OCI-LY7 (cell line): ENCODE measurements around the gene PRSS8. TPM values are rescaled to one million over a fixed set of nuclear protein-coding genes. Genes with fewer than 3 reads are reported as not detected.
"Not testable (repeated sequence)": the region's sequence is repeated elsewhere in the genome, so short reads cannot be mapped to it uniquely, and the experiment has no call there.

Source experiments
- BruUV-seq: library from RNA; stranded (reverse); fragments of 400-500 nt; replicated peaks from 2 replicates; lab custom pipeline; 2021; lab: Mats Ljungman, UMichigan
- CTCF ChIA-PET: fragments of 300-600 bp; sonication (Branson Sonifier 250); formaldehyde crosslinking; loops from one replicate; lab custom pipeline; 2022; ENCODE audit warnings: antibody characterized with exemption; ENCODE audit not compliant: unreplicated experiment; lab: Charles Lee
- POLR2A ChIA-PET: fragments of 300-600 bp; sonication (Branson Sonifier 250); formaldehyde crosslinking; loops from one replicate; lab custom pipeline; 2022; ENCODE audit warnings: antibody characterized with exemption; lab: Charles Lee
- DNase-seq: peaks from one replicate; pipeline ENCODE4 v3.0.0-alpha.2; 2015; ENCODE audit warnings: low spot score
- H2AFZ ChIP-seq: fragments of 200-600 bp; sonication (generic), shearing (Covaris generic); 2 replicates; pipeline ENCODE4 v1.6.1; 2014; ENCODE audit warnings: mild to moderate bottlenecking, antibody characterized with exemption, low read length, moderate library complexity
- H3K27ac ChIP-seq: fragments of 200-600 bp; sonication (generic); 2 replicates; pipeline ENCODE4 v1.5.1; 2014; ENCODE audit warnings: mixed run types, low read depth, mild to moderate bottlenecking, moderate library complexity, low read length, inconsistent platforms; ENCODE audit not compliant: poor library complexity, severe bottlenecking
- H3K36me3 ChIP-seq: fragments of 200-600 bp; sonication (generic); 2 replicates; pipeline ENCODE4 v1.6.1; 2014; ENCODE audit warnings: mild to moderate bottlenecking, antibody characterized with exemption, low read length, moderate library complexity, mixed read lengths; ENCODE audit not compliant: insufficient read depth
- H3K4me1 ChIP-seq: fragments of 200-600 bp; sonication (generic); 2 replicates; pipeline ENCODE4 v1.5.1; 2014; ENCODE audit warnings: mild to moderate bottlenecking, low read length; ENCODE audit not compliant: insufficient read depth, poor library complexity, severe bottlenecking
- H3K4me2 ChIP-seq: fragments of 200-600 bp; sonication (generic); 2 replicates; pipeline ENCODE4 v1.6.1; 2014; ENCODE audit warnings: mild to moderate bottlenecking, low read length
- H3K4me3 ChIP-seq: fragments of 200-600 bp; sonication (generic); 2 replicates; pipeline ENCODE4 v1.5.1; 2014; ENCODE audit warnings: mild to moderate bottlenecking, low read depth, low read length; ENCODE audit not compliant: poor library complexity, severe bottlenecking
- H3K79me2 ChIP-seq: fragments of 200-600 bp; sonication (generic); 2 replicates; pipeline ENCODE4 v1.6.1; 2016; ENCODE audit warnings: low read depth, mild to moderate bottlenecking, low read length, moderate library complexity, mixed read lengths; ENCODE audit not compliant: insufficient read depth
- H3K9me2 ChIP-seq: fragments of 200-600 bp; sonication (generic); 2 replicates; pipeline ENCODE4 v1.6.1; 2016; ENCODE audit warnings: mild to moderate bottlenecking, low read length, mixed read lengths; ENCODE audit not compliant: insufficient read depth
- H3K9me3 ChIP-seq: fragments of 200-600 bp; sonication (generic); 2 replicates; pipeline ENCODE4 v1.6.1; 2014; ENCODE audit warnings: mild to moderate bottlenecking, mixed run types, low read length, mixed read lengths
- H4K20me1 ChIP-seq: fragments of 200-600 bp; sonication (generic); 2 replicates; pipeline ENCODE4 v1.6.1; 2014; ENCODE audit warnings: mild to moderate bottlenecking, antibody characterized with exemption, low read length, moderate library complexity, mixed read lengths; ENCODE audit not compliant: insufficient read depth
- CTCF ChIP-seq: fragments of 200-600 bp; sonication (generic); conservative IDR thresholded peaks from 2 replicates; pipeline ENCODE4 v1.5.1; 2014; ENCODE audit warnings: mild to moderate bottlenecking, antibody characterized with exemption, low read length, moderate library complexity, mixed read lengths
- EZH2phosphoT487 ChIP-seq: fragments of 200-600 bp; sonication (generic); IDR thresholded peaks from 2 replicates; pipeline ENCODE4 v1.6.1; 2018; ENCODE audit warnings: low read depth, borderline replicate concordance, mild to moderate bottlenecking, mixed run types, antibody characterized with exemption, low read length, moderate library complexity, mixed read lengths
- intact Hi-C: fragments of 100-400 bp; cut with micrococcal nuclease; formaldehyde crosslinking; loops from one replicate; pipeline ENCODE4 v1.10.0; 2022; ENCODE audit not compliant: unreplicated experiment
- total RNA-seq, 2 experiments: library from RNA; depleted of rRNA in 1 of 2; stranded (reverse); fragments of >200 nt in 1 of 2; shearing (Covaris generic) in 1 of 2; gene quantifications; 2 replicates each; pipeline ENCODE4 v1.2.3, GENCODE V29; 2014 to 2022

Gene PRSS8
- total RNA-seq, 2 experiments from 2014 or later: not detected

- Histone ChIP-seq H3K79me2 (no peaks in the 10 kb centered on the region), H2AFZ (no peak overlapping the region), H3K27ac (no peak overlapping the region), H3K4me1 (no peaks in the 10 kb centered on the region), H3K9me2 (no peaks in the 10 kb centered on the region), H3K36me3 (no peaks in the 10 kb centered on the region), H3K4me3 (no peak overlapping the region), H4K20me1 (no peaks in the 10 kb centered on the region), H3K4me2 (no peak overlapping the region), H3K9me3 (no peaks in the 10 kb centered on the region)
- intact Hi-C loops: no loop called here
- no peak for DNase-seq
- ChIA-PET POLR2A (no interaction called here), CTCF (no interaction called here)
- TF ChIP-seq CTCF (no peak), EZH2phosphoT487 (no peak)
- no TSS peak for BruUV-seq
Observed at GRCh38 chr16:31168848-31169247, 33.3 kb upstream of the PRSS8 start.

- intact Hi-C loops: no loop called here
- no peak overlapping the region for H3K4me2 ChIP-seq
- H3K79me2 ChIP-seq: no peaks in the 10 kb centered on the region
- DNase-seq: no peak
- H3K27ac ChIP-seq: no peak overlapping the region
- H3K4me3 ChIP-seq: no peak overlapping the region
- no peak overlapping the region for H2AFZ ChIP-seq
- H4K20me1 ChIP-seq: no peaks in the 10 kb centered on the region
- no peaks in the 10 kb centered on the region for H3K9me2 ChIP-seq
- BruUV-seq: no TSS peak
- TF ChIP-seq EZH2phosphoT487 (no peak), CTCF (no peak)
- H3K36me3 ChIP-seq: no peaks in the 10 kb centered on the region
- no peaks in the 10 kb centered on the region for H3K4me1 ChIP-seq
- POLR2A ChIA-PET: no interaction called here
- H3K9me3 ChIP-seq: no peaks in the 10 kb centered on the region
- CTCF ChIA-PET: no interaction called here
Observed at GRCh38 chr16:31167315-31167714, 31.8 kb upstream of the PRSS8 start.

- no peak overlapping the region for H3K27ac ChIP-seq
- TF ChIP-seq EZH2phosphoT487: no peak
- no peak for TF ChIP-seq CTCF
- intact Hi-C loops: no loop called here
- H3K36me3 ChIP-seq: no peaks in the 10 kb centered on the region
- BruUV-seq: no TSS peak
- ChIA-PET CTCF (no interaction called here), POLR2A (interaction anchor here (1.0 kb wide), 1 partner anchor 20 kb away, joined by 6 read pairs; no protein-coding TSS in a partner anchor)
- H3K9me3 ChIP-seq: no peaks in the 10 kb centered on the region
- H2AFZ ChIP-seq: no peak overlapping the region
- H3K79me2 ChIP-seq: no peaks in the 10 kb centered on the region
- no peak overlapping the region for H3K4me2 ChIP-seq
- no peak overlapping the region for H3K4me3 ChIP-seq
- no peak for DNase-seq
- no peaks in the 10 kb centered on the region for H4K20me1 ChIP-seq
- H3K4me1 ChIP-seq: no peaks in the 10 kb centered on the region
- H3K9me2 ChIP-seq: no peaks in the 10 kb centered on the region
Observed at GRCh38 chr16:31157136-31157535, 21.6 kb upstream of the PRSS8 start.

- H4K20me1 ChIP-seq, H3K27ac ChIP-seq, H3K36me3 ChIP-seq, DNase-seq, H3K4me3 ChIP-seq, H3K9me3 ChIP-seq, H2AFZ ChIP-seq, CTCF ChIA-PET, intact Hi-C loops, H3K4me1 ChIP-seq, BruUV-seq, H3K4me2 ChIP-seq, H3K9me2 ChIP-seq, H3K79me2 ChIP-seq: not testable (repeated sequence)
- POLR2A ChIA-PET: interaction anchor here (1.8 kb wide), 1 partner anchor 9 kb away, joined by 4 read pairs; no protein-coding TSS in a partner anchor
Observed at GRCh38 chr16:31150976-31151375, 15.4 kb upstream of the PRSS8 start.
